AG09319 (cell line): Measurements from ENCODE around the gene RNF31.

Source experiments
- DNase-seq: peaks from one replicate; pipeline ENCODE4 v3.0.0-alpha.2; 2010; ENCODE audit warnings: low read depth; ENCODE audit errors: extremely low read depth
- TF ChIP-seq, protein P1 (sequence below): IDR thresholded peaks from 2 replicates; pipeline ENCODE4 v1.5.1; 2011; ENCODE audit warnings: low read depth, mild to moderate bottlenecking, inconsistent platforms, low read length, moderate library complexity

Gene RNF31

DNA sequence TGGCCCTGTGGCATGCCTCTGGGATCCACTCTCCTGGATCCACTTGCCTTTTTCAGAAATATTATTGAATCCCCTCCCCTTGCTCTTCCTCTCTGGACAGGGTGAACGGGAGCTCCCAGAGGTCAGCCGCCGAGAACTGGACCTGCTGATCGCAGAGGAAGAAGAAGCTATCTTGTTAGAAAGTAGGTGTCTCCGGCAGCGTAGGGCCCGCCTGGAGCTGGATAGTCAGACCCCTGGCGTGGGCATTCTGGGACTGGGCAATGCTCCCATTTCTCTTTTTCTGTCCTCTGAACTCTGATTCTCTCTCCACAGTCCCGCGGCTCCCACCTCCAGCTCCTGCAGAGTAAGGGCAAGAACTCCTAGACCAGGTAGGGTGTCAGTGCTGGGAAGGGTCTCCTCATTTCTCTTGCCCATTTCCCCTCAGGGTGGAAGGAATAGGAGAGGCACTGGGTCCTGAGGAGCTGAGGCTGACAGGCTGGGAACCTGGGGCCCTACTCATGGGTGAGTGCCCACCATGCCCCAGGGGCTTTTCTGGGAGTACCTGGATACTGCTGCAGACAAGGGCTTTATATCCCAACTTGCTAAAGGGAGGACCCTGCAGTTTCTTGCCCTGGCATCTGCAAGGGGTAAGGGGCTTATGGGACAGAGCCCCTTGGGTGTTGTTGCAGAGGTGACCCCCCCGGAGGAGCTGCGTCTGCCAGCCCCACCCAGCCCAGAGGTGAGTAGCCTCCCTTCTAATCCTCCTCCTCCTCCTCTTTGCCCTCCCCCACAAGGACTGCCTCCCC, 29.9 kb downstream of the RNF31 start:
- TF ChIP-seq, protein P1, sequence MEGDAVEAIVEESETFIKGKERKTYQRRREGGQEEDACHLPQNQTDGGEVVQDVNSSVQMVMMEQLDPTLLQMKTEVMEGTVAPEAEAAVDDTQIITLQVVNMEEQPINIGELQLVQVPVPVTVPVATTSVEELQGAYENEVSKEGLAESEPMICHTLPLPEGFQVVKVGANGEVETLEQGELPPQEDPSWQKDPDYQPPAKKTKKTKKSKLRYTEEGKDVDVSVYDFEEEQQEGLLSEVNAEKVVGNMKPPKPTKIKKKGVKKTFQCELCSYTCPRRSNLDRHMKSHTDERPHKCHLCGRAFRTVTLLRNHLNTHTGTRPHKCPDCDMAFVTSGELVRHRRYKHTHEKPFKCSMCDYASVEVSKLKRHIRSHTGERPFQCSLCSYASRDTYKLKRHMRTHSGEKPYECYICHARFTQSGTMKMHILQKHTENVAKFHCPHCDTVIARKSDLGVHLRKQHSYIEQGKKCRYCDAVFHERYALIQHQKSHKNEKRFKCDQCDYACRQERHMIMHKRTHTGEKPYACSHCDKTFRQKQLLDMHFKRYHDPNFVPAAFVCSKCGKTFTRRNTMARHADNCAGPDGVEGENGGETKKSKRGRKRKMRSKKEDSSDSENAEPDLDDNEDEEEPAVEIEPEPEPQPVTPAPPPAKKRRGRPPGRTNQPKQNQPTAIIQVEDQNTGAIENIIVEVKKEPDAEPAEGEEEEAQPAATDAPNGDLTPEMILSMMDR: no peak

DNA sequence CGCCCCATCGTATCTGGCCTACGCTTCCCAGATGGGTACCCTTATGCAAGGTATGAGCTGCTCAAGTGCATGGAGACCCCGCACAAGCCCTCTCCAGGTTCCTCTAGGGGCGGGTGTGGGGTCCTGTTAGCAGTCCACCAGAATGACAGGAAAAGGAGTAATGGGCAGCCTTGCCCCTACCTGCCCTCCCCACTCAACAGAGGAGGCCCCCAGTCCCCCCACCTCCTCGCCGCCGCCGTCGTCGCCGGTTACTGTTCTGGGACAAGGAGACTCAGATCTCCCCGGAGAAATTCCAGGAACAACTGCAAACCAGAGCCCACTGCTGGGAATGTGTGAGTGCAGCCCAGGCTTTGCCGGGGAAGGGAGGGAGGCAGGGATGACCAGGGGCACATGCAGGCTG, 30.6 kb downstream of the RNF31 start:
- TF ChIP-seq, protein P1: no peak
- DNase-seq: no peak

More for the DNA sequence above, 29.9 kb downstream of the RNF31 start:
- DNase-seq: no peak

DNA sequence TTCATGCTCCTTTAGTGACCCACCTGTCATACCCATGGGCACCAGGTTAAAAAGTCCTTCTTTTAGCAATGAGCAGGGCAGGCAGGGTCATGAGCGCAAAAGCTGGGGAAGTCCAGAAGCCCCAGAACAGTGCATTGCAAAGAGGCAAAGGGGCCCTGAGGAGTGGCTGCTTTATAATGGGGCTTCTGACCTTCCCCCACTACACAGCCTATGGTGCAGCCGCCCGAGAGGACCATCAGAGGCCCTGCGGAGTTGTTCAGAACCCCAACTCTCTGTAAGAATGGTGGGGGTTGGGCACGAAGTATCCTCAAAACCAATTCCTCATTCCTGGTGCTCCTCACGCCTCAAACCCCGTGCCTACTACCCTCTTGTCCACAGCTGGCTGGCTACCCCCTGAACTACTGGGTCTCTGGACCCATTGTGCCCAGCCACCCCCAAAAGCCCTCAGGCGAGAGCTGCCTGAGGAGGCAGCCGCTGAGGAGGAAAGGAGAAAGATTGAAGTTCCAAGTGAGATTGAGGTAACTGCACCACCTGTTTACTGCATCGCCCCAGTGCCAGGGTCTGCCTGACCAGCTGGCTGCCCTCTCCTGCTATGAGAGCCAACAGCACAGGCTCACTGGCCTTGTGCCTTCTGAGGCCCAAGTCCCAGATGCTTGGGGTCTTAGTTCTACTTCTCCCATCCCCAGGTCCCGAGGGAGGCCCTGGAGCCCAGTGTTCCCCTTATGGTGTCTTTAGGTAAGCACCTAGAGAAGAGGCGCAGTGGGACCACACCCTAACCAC, 31.3 kb downstream of the RNF31 start:
- no peak for DNase-seq
- TF ChIP-seq, protein P1: no peak

DNA sequence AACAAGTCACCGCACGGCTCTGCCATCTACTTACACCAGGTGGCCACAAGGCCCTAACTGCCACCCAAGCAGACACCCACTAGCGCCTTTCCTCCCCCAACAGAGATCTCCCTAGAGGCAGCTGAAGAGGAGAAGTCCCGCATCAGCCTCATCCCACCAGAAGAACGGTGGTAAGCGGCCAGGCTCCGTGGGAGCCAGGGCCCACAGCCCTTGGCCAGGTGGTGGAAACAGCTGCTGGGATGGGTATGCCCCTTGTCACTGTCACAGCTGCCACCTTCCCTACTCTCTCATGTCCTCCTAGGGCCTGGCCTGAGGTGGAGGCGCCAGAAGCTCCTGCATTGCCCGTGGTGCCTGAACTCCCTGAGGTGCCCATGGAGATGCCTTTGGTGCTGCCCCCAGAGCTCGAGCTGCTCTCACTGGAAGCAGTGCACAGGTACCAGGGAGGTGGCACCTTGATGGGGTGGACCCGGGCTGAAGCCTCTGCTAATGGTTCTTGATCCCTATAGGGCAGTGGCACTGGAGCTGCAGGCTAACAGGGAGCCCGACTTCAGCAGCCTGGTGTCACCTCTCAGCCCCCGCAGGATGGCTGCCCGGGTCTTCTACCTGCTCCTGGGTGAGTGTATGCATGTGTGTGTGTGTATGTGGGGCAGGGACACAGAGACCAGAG, 32.1 kb downstream of the RNF31 start:
- no peak for DNase-seq
- TF ChIP-seq, protein P1: no peak

DNA sequence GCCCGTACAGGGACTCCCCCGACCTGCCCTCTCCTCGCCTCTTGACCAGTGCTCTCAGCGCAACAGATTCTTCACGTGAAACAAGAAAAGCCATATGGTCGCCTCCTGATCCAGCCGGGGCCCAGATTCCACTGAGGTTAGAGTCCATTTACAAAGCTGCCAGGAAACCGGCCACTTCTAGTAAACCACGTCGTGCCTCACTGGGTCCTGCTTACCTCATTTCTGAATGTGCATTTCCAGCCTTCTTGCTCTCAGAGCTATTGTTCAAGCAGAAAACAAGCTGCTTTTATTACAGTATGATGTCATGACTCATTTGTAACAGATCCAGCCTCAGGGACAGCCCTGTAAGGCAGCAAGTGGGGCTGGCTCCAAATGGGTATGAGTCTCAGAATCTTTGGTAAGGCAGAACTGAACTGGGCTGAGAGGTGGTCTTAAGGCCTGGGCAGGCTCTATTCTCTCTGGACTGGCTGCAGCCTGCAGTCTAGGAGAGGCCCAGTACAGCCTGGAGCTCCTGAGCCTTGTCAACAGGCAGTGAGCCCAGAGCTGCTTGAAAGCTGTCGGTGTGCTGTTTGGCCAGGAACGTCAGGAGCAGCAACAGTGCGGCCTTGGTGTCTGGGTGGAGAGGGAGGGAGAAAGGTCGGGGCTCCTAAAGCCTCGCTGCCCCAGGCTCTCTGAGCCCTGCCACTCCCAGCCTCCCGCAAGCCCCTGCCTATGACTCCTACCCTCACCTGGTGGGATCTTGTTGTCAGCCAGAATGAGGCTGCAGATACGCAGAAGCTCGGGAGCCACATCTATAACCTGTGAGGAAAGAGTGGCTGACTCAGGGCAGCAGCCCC, 32.9 kb downstream of the RNF31 start:
- peak; percentile 63 for DNase-seq
- TF ChIP-seq, protein P1: no peak

DNA sequence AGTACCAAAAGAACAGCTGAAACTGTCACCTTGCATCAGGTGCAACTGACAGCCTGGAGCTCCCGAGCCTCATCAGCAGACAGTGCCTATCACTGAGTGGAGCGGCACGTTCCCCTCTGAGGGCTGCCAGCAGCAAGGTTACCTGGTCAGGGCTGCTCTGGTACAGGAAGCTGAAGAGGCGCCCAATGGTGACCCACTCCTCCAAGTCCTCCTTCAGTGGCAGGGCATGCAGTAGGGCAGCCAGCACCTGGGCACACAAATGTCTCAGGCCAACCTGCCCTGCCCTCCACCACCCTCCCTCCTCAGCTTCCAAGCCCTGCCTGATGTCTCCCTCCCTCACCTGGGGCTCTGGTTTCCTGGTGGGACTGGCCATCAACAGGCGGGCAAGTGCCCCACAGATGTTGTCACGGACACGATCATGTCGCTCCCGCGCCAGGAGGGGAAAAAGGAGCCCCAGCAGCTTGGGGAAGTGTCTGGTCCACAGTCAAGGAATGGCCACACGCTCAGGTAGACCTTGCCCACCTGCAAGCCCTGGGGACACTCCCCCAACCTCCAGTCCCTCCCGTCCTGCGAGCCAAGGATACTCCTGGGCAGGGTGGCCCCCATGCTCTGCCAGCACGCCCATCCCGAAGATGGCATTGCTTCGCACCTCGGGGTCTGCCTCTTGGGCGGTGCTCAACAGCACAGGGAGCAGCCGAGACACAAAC, 34.2 kb downstream of the RNF31 start:
- DNase-seq: no peak
- TF ChIP-seq, protein P1: no peak
